Ovary (tissue), 3 donors: ENCODE data around the gene AKAP9.

Experiments used
- CTCF ChIP-seq, 3 donors: fragments of 450-650 bp in 2 of 3; fragments of 200-600 bp in 1 of 3; IDR thresholded peaks; one replicate each; pipeline versions ENCODE4 v1.5.1 to v1.8.0; 2016 to 2022; ENCODE audit warnings: antibody characterized with exemption in 3 of 3, mild to moderate bottlenecking in 1 of 3
- POLR2A ChIP-seq: fragments of 450-650 bp; IDR thresholded peaks from one replicate; pipeline ENCODE4 v1.6.1; 2017; ENCODE audit warnings: antibody characterized with exemption, mild to moderate bottlenecking, moderate library complexity
- donor health status: DM: no; HTN: no; CAD: no.

GRCh38 chr7:91922857-91923256, 17.8 kb upstream of the AKAP9 start:
- TF ChIP-seq CTCF (IDR thresholded peaks at IDR 0.05) = no peak
- no peak for TF ChIP-seq POLR2A
